ENCODE measurements around the gene LYPD6B. TPM values are rescaled to one million over a fixed set of nuclear protein-coding genes. Genes with fewer than 3 reads are reported as not detected.

LYPD6B gene
- polyA plus RNA-seq, 3 donors: not detected

GRCh38 chr2:149134335-149134923, 95.9 kb downstream of the LYPD6B start:
- H3K27ac ChIP-seq (ENCODE audit: low read depth in 1 of 2, low read length in 2 of 2): no peak overlapping the region
- H3K4me1 ChIP-seq (ENCODE audit: control insufficient read depth in 1 of 2, insufficient read depth in 2 of 2, low read length in 2 of 2): no peaks in the 10 kb centered on the region
- no peak overlapping the region for H3K4me2 ChIP-seq (replicated peaks; ENCODE audit: extremely low read depth, low read length, poor library complexity, severe bottlenecking)
- H4K20me1 ChIP-seq (ENCODE audit: insufficient read depth, low read length): no peaks in the 10 kb centered on the region
- no peak overlapping the region for H2AFZ ChIP-seq (ENCODE audit: insufficient read depth, low read depth, low read length, poor library complexity, severe bottlenecking)
- intact Hi-C loops (cut with micrococcal nuclease): no loop called here
- no peak overlapping the region for H3K4me3 Mint-ChIP-seq
- no peak overlapping the region for H3K9ac ChIP-seq (ENCODE audit: insufficient read depth, low read length, poor library complexity, severe bottlenecking)
- H3K36me3 ChIP-seq (replicated peaks in 1 of 2; ENCODE audit: control insufficient read depth in 1 of 2, insufficient read depth in 2 of 2, low read length in 2 of 2): no peaks in the 10 kb centered on the region
- peaks cover 2 to 7% (median 6%) of the 10 kb centered on the region in 3 donors for H3K27me3 Mint-ChIP-seq (ENCODE audit: low read depth in 3 of 3)
- no CpG with 5 or more reads among the region's 5 CpGs for WGBS (ENCODE audit: insufficient coverage)
- no peaks in the 10 kb centered on the region for H3K79me2 ChIP-seq (ENCODE audit: insufficient read depth, low read length)
- DNase-seq: no peak
- no peaks in the 10 kb centered on the region for H3K9me3 ChIP-seq (replicated peaks in 1 of 2; ENCODE audit: control insufficient read depth in 1 of 2, insufficient read depth in 1 of 2, low read length in 2 of 2)
- no peaks in the 10 kb centered on the region for H3K36me3 Mint-ChIP-seq
- H3K9me3 Mint-ChIP-seq: no peaks in the 10 kb centered on the region
- TF ChIP-seq, protein P1, sequence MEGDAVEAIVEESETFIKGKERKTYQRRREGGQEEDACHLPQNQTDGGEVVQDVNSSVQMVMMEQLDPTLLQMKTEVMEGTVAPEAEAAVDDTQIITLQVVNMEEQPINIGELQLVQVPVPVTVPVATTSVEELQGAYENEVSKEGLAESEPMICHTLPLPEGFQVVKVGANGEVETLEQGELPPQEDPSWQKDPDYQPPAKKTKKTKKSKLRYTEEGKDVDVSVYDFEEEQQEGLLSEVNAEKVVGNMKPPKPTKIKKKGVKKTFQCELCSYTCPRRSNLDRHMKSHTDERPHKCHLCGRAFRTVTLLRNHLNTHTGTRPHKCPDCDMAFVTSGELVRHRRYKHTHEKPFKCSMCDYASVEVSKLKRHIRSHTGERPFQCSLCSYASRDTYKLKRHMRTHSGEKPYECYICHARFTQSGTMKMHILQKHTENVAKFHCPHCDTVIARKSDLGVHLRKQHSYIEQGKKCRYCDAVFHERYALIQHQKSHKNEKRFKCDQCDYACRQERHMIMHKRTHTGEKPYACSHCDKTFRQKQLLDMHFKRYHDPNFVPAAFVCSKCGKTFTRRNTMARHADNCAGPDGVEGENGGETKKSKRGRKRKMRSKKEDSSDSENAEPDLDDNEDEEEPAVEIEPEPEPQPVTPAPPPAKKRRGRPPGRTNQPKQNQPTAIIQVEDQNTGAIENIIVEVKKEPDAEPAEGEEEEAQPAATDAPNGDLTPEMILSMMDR (IDR thresholded peaks at IDR 0.05): no peak
- H3K4me1 Mint-ChIP-seq: peaks cover 7% of the 10 kb centered on the region
- H3K27ac Mint-ChIP-seq: no peak overlapping the region
- H3K4me3 ChIP-seq (replicated peaks in 1 of 3; ENCODE audit: low read depth in 2 of 3, low read length in 3 of 3): no peak overlapping the region
- H3K27me3 ChIP-seq (ENCODE audit: control insufficient read depth in 2 of 2, insufficient read depth in 2 of 2, low read length in 2 of 2): peaks cover 2 to 8% of the 10 kb centered on the region in 2 donors

GRCh38 chr2:149136111-149136510, 97.6 kb downstream of the LYPD6B start:
- Histone ChIP-seq H3K9me3 (replicated peaks in 1 of 2; ENCODE audit: control insufficient read depth in 1 of 2, insufficient read depth in 1 of 2, low read length in 2 of 2) (no peaks in the 10 kb centered on the region), H3K79me2 (ENCODE audit: insufficient read depth, low read length) (no peaks in the 10 kb centered on the region), H2AFZ (ENCODE audit: insufficient read depth, low read depth, low read length, poor library complexity, severe bottlenecking) (no peak overlapping the region), H3K9ac (ENCODE audit: insufficient read depth, low read length, poor library complexity, severe bottlenecking) (no peak overlapping the region), H3K4me1 (ENCODE audit: control insufficient read depth in 1 of 2, insufficient read depth in 2 of 2, low read length in 2 of 2) (no peaks in the 10 kb centered on the region), H4K20me1 (ENCODE audit: insufficient read depth, low read length) (no peaks in the 10 kb centered on the region), H3K4me3 (replicated peaks in 1 of 3; ENCODE audit: low read depth in 2 of 3, low read length in 3 of 3) (no peak overlapping the region), H3K27ac (ENCODE audit: low read depth in 1 of 2, low read length in 2 of 2) (no peak overlapping the region), H3K27me3 (ENCODE audit: control insufficient read depth in 2 of 2, insufficient read depth in 2 of 2, low read length in 2 of 2) (peaks cover 7 to 8% of the 10 kb centered on the region in 2 donors), H3K4me2 (replicated peaks; ENCODE audit: extremely low read depth, low read length, poor library complexity, severe bottlenecking) (no peak overlapping the region), H3K36me3 (replicated peaks in 1 of 2; ENCODE audit: control insufficient read depth in 1 of 2, insufficient read depth in 2 of 2, low read length in 2 of 2) (no peaks in the 10 kb centered on the region)
- TF ChIP-seq, protein P1 (IDR thresholded peaks at IDR 0.05): no peak
- no peak overlapping the region for H3K27ac Mint-ChIP-seq
- H3K36me3 Mint-ChIP-seq: no peaks in the 10 kb centered on the region
- H3K4me3 Mint-ChIP-seq: no peak overlapping the region
- intact Hi-C loops (cut with micrococcal nuclease): no loop called here
- WGBS (ENCODE audit: insufficient coverage): 100% methylated on average over 2 of the region's 4 CpGs
- H3K27me3 Mint-ChIP-seq (ENCODE audit: low read depth in 3 of 3): peaks cover 2 to 15% (median 7%) of the 10 kb centered on the region in 3 donors
- no peak for DNase-seq
- H3K4me1 Mint-ChIP-seq: peaks cover 7% of the 10 kb centered on the region
- peaks cover 0 to 3% (median 0%) of the 10 kb centered on the region in 7 donors for H3K9me3 Mint-ChIP-seq
